Left lung (tissue), 10 donors: ENCODE results near the gene TNIK. TPM values are rescaled to one million over a fixed set of nuclear protein-coding genes. Genes with fewer than 3 reads are reported as not detected.

Experiments used
- ATAC-seq: fragments of 200-7000 bp; cut with Tn5 transposase; one replicate; pipeline ENCODE4 v1.9.1; 2020; ENCODE audit warnings: moderate library complexity
- DNase-seq, 4 donors: peaks; one replicate each; pipeline ENCODE4 v3.0.0-alpha.2; 2013 to 2020
- H3K27ac ChIP-seq, 2 donors: fragments of 200-600 bp; sonication (generic) in 1 of 2; one replicate each; pipeline versions ENCODE4 v1.5.0 to v1.8.0; 2020 to 2021
- H3K27me3 ChIP-seq, 2 donors: fragments of 200-600 bp; sonication (generic) in 1 of 2; one replicate each; pipeline versions ENCODE4 v1.5.0 to v1.8.0; 2020 to 2021
- H3K36me3 ChIP-seq, 2 donors: fragments of 200-600 bp; sonication (generic) in 1 of 2; one replicate each; pipeline versions ENCODE4 v1.5.0 to v1.8.0; 2020 to 2021
- H3K4me1 ChIP-seq, 2 donors: fragments of 200-600 bp; one replicate each; pipeline ENCODE4 v1.8.0; 2021
- H3K4me3 ChIP-seq, 2 donors: fragments of 200-600 bp; sonication (generic) in 1 of 2; one replicate each; pipeline versions ENCODE4 v1.5.0 to v1.8.0; 2020 to 2021; ENCODE audit warnings: mild to moderate bottlenecking in 1 of 2
- H3K9me3 ChIP-seq, 2 donors: fragments of 200-600 bp; sonication (generic) in 1 of 2; one replicate each; pipeline versions ENCODE4 v1.5.0 to v1.8.0; 2020 to 2021
- CTCF ChIP-seq, 2 donors: fragments of 200-600 bp; sonication (generic) in 1 of 2; IDR thresholded peaks; one replicate each; pipeline versions ENCODE4 v1.5.0 to v1.8.0; 2021; ENCODE audit warnings: antibody characterized with exemption in 2 of 2
- intact Hi-C, 2 donors: fragments of 100-400 bp; cut with DNase I; formaldehyde crosslinking; loops; one replicate each; pipeline versions ENCODE4 v1.11.2 to v1.14.2; 2022
- polyA plus RNA-seq, 6 donors: library from polyadenylated mRNA; unstranded; fragments of 120-200 nt; gene quantifications; one replicate each; pipeline ENCODE4 v1.2.1, GENCODE V29; 2013; ENCODE audit not compliant: insufficient read length in 6 of 6
- total RNA-seq, 2 donors: library from RNA; stranded (reverse); fragmentation: NEBNext Ultra II Directional; extraction: Animal tissue kit (Norgen Biotek cat#: 25700); gene quantifications; one replicate each; pipeline ENCODE4 v1.2.1, GENCODE V29; 2021
- donor health status: DM: no; HTN: yes; CAD: no.
- donor health status: DM: no; HTN: no; CAD: no.

Gene TNIK
- total and polyA plus RNA-seq, 8 donors: 14.8 to 42.0 (median 17.4) TPM

DNA sequence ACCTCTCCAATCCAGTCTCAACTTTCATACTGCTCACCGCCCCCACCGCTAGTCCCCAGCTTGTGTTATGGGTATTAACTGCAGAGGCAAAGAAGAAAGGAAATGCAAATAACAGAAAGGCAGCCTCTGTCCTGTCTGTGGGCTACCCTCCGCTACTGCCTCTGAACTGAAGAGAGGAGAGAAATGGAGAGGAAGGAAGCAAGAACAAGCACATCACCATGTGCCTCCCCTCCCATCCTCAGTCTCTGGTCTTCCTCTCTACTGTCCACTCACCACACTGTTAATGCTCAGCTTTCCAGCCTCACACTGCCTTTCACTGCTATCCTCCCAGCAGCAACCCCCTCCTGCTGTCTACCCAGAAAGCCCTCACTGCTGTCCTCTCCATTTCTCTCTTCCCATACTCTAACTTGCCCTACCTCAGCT, 294.7 kb downstream of the TNIK start:
- no peak for ATAC-seq
- TF ChIP-seq CTCF (IDR thresholded peaks at IDR 0.05): no peak

DNA sequence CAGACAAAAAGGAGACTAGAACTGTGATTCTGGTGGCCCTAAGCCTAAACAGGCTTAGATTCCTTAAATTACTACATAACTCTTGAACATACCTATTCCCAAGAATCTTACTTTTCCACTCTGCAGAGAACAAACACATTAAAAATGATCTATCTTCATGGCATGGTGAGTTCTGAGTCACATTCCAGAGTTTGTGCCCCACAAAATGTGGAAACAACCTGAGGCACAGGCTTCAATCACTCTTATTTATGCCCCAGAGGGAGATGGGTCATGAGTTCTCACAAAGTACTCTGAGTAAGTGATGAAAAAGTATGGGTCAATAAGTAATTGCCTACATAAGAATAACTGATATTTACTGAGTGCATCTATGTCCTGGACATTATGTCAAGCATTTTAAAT, 296.1 kb downstream of the TNIK start:
- no peak for TF ChIP-seq CTCF (IDR thresholded peaks at IDR 0.05)
- H3K27me3 ChIP-seq: no peaks in the 10 kb centered on the region
- intact Hi-C loops: no loop called here

More for the DNA sequence above, 294.7 kb downstream of the TNIK start:
- Histone ChIP-seq H3K9me3 (peaks cover 0 to 13% of the 10 kb centered on the region in 2 donors), H3K4me3 (no peak overlapping the region), H3K27ac (no peak overlapping the region), H3K4me1 (no peaks in the 10 kb centered on the region), H3K36me3 (peaks cover 0 to 10% of the 10 kb centered on the region in 2 donors), H3K27me3 (no peaks in the 10 kb centered on the region)
- DNase-seq: no peak
- intact Hi-C loops: no loop called here

DNA sequence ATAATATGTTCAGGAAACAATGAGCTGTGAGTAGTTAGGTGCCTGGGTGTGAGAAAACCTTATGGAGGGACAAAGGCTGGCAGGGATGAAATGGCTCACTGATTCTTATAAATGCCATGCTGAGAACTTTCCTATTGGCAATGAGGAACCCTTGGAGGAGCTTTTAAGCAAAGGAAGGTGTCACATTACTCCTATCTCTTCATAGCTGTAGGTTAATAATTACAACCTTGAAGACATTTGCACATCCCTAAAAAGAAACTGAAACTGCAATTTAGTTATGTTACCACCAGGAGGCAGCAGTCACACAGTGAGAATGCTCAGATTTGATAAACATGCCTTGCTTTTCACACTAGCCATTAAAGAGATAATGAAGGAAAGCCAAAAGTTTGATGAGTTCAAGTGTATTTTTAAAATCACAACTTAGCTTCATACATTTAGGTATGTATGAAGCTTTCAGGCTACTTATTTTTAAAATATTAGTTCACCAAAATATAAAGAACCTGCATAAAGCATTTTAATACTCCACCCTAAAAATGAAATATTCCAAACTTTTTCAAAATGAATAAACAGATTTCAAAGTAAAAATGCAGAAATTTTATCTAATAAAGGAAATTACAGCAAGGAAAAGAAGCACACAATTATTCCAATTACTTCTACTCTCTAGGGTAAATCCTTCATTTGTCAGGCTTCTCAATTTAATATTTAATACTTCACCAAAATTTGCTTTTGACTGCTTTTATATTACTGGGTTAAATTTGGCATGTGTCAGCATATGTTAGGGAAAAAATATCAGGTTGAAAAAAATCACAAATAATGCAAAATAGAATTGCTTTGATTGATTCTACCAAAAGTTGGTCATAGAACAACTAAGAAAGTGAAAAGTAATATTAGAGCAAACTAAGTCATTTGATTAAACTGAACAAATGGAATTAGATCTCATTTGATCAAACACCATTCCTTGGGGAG, 296.8 kb downstream of the TNIK start:
- Histone ChIP-seq H3K27ac (no peak overlapping the region), H3K27me3 (no peaks in the 10 kb centered on the region), H3K4me3 (no peak overlapping the region), H3K9me3 (peaks cover 0 to 13% of the 10 kb centered on the region in 2 donors), H3K36me3 (peaks cover 0 to 16% of the 10 kb centered on the region in 2 donors), H3K4me1 (no peaks in the 10 kb centered on the region)
- ATAC-seq (peak; percentile 53), DNase-seq (no peak)
- intact Hi-C loops: no loop called here
- peak; percentile 37 to 63 for TF ChIP-seq CTCF (IDR thresholded peaks at IDR 0.05)

More for the DNA sequence above, 296.1 kb downstream of the TNIK start:
- Histone ChIP-seq H3K36me3 (peaks cover 0 to 16% of the 10 kb centered on the region in 2 donors), H3K9me3 (peaks cover 0 to 13% of the 10 kb centered on the region in 2 donors), H3K4me1 (no peaks in the 10 kb centered on the region), H3K27ac (no peak overlapping the region), H3K4me3 (no peak overlapping the region)
- DNase-seq (no peak), ATAC-seq (no peak)

DNA sequence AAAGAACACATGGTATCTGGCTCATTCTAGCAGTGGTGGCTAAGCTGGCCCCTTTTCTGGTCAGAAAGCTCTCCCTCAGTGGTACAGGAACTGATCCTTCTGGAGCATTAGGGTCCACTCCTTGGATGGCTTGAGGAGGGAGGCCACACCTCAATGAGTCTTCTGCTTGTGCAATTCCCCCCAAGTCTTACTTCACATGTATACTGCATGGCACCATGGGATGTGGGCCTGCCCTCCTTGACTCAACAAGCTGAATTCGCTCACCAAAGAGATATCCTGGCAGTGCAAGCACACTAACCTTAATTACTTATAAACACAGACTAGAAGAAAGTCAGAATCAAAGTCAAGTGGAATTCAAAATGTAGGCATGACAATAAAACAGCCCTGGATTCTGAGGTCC, 299.9 kb downstream of the TNIK start:
- Histone ChIP-seq H3K27ac (no peak overlapping the region), H3K4me3 (no peak overlapping the region), H3K9me3 (peaks cover 0 to 13% of the 10 kb centered on the region in 2 donors), H3K36me3 (peaks cover 0 to 27% of the 10 kb centered on the region in 2 donors), H3K4me1 (no peaks in the 10 kb centered on the region), H3K27me3 (no peaks in the 10 kb centered on the region)
- intact Hi-C loops: no loop called here
- DNase-seq: no peak
- no peak for TF ChIP-seq CTCF (IDR thresholded peaks at IDR 0.05)
- no peak for ATAC-seq

DNA sequence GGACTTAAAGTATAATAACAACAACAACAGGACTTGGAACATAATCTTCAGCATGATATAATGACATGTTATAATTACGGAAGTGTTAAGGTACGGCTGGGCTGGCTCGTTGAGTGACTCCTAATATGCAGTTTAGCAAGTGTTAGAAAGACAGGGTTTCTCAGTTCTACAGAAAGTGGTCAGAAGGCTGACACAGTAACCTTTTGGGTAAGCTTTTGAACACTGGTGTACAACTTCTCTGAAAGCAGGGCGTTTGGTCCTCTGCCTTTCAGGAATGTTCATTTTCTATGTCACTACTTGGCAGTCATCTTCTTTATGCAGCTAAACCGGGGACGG, 300.4 kb downstream of the TNIK start:
- Histone ChIP-seq H3K36me3 (peaks cover 0 to 27% of the 10 kb centered on the region in 2 donors), H3K9me3 (peaks cover 0 to 13% of the 10 kb centered on the region in 2 donors), H3K4me3 (no peak overlapping the region), H3K27ac (no peak overlapping the region), H3K27me3 (no peaks in the 10 kb centered on the region), H3K4me1 (no peaks in the 10 kb centered on the region)
- ATAC-seq (no peak), DNase-seq (no peak)
- intact Hi-C loops: no loop called here
- no peak for TF ChIP-seq CTCF (IDR thresholded peaks at IDR 0.05)
